ENCODE data around the gene UROC1.

The UROC1 gene

DNA sequence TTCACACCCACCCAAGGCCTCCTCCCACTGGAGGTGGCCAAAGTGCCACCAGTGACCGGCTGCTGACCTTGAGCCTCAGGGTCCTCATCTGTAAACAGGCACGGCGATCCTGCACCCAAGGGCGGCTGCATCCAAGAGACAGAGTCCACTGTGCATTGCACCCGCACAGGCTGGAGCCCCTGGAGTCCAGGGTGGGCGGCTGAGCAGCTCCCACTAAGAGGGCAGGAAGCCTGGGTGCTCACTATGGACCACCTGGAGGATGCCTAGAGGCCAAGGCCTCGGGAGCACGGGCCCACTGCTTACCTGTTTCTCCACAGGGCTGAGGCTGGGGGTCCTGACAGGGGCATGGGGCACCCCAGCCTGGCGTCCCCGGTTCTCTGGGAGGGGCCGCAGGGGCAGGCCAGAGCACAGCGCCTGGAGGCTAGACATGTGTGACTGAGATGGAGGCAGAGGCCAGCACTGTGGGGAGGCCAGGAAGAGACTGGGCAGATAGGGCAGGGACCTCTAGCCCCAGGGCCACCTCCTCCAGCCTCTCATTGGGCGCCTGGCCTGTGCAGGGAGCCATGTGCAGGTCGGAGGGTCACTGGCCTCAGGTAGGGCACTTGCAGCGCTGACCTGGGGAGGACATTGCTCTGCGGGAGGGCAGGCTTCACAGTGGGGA lies at the start of gene UROC1:
TSS of gene UROC1 (minus strand) at position 483 of the 661 bp plus-strand sequence. CDS start at position 429, 54 bp downstream.
- Histone ChIP-seq H3K27me3 (ENCODE audit: control insufficient read depth in 1 of 2, insufficient read depth in 2 of 2, low read length in 2 of 2) (no peaks in the 10 kb centered on the region), H3K4me3 (ENCODE audit: low read depth in 1 of 2, low read length in 2 of 2) (no peak within 1 kb of the TSS), H3K27ac (ENCODE audit: low read depth, low read length) (no peak within 1 kb of the TSS), H3K4me1 (ENCODE audit: control insufficient read depth in 1 of 2, insufficient read depth in 2 of 2, low read length in 2 of 2) (no peaks in the 10 kb centered on the region), H3K36me3 (ENCODE audit: control insufficient read depth in 1 of 2, insufficient read depth in 2 of 2, low read length in 2 of 2) (no peaks in the 10 kb centered on the region), H3K9ac (ENCODE audit: low read depth in 1 of 2, low read length in 2 of 2) (no peak within 1 kb of the TSS), H3K9me3 (ENCODE audit: control insufficient read depth in 1 of 2, low read length in 2 of 2) (no peaks in the 10 kb centered on the region)

- Histone ChIP-seq H3K9ac (ENCODE audit: low read depth in 1 of 2, low read length in 2 of 2) (no peak overlapping the region), H3K9me3 (ENCODE audit: control insufficient read depth in 1 of 2, low read length in 2 of 2) (peaks cover 0 to 3% of the 10 kb centered on the region in 2 donors), H3K36me3 (ENCODE audit: control insufficient read depth in 1 of 2, insufficient read depth in 2 of 2, low read length in 2 of 2) (no peaks in the 10 kb centered on the region), H3K27ac (ENCODE audit: low read depth, low read length) (no peak overlapping the region), H3K27me3 (ENCODE audit: control insufficient read depth in 1 of 2, insufficient read depth in 2 of 2, low read length in 2 of 2) (no peaks in the 10 kb centered on the region), H3K4me3 (ENCODE audit: low read depth in 1 of 2, low read length in 2 of 2) (no peak overlapping the region), H3K4me1 (ENCODE audit: control insufficient read depth in 1 of 2, insufficient read depth in 2 of 2, low read length in 2 of 2) (no peaks in the 10 kb centered on the region)
Observed at GRCh38 chr3:126562737-126563276, 45.2 kb upstream of the UROC1 start.

GRCh38 chr3:126558336-126559071 lies 40.9 kb upstream of the UROC1 start, which contains the start of gene C3orf22:
Gene C3orf22, minus strand, starts transcription at chr3:126558932. Its CDS starts 5,542 bp downstream, at chr3:126553390.
- H3K9me3 ChIP-seq (ENCODE audit: control insufficient read depth in 1 of 2, low read length in 2 of 2): peaks cover 0 to 3% of the 10 kb centered on the region in 2 donors
- H3K4me3 ChIP-seq (ENCODE audit: low read depth in 1 of 2, low read length in 2 of 2): no peak within 1 kb of the TSS
- no peak within 1 kb of the TSS for H3K27ac ChIP-seq (ENCODE audit: low read depth, low read length)

DNA sequence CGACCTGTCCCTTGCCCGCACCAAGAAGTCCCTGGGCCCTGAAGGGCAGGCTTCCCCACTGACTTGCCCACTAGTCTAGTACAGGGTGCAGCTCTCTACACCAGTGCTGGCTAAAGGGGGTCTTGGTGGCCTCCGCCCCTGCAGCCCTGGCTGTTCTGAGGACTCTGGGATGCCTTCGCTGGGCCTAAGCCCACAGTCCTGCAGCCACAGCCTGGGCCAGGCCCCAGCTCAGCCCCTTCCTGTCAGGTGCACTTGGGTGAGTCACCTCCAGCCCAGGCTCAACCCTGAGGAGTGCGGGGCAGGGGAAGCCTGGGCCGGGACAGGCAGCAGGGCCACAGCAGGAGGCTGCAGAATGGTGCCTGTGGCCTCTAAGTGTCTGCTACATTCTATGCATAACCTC lies 40.2 kb upstream of the UROC1 start:
- Histone ChIP-seq H3K4me1 (ENCODE audit: control insufficient read depth in 1 of 2, insufficient read depth in 2 of 2, low read length in 2 of 2) (no peaks in the 10 kb centered on the region), H3K36me3 (ENCODE audit: control insufficient read depth in 1 of 2, insufficient read depth in 2 of 2, low read length in 2 of 2) (no peaks in the 10 kb centered on the region), H3K9ac (ENCODE audit: low read depth in 1 of 2, low read length in 2 of 2) (no peak overlapping the region), H3K27me3 (ENCODE audit: control insufficient read depth in 1 of 2, insufficient read depth in 2 of 2, low read length in 2 of 2) (no peaks in the 10 kb centered on the region), H3K9me3 (ENCODE audit: control insufficient read depth in 1 of 2, low read length in 2 of 2) (no peaks in the 10 kb centered on the region), H3K27ac (ENCODE audit: low read depth, low read length) (no peak overlapping the region), H3K4me3 (ENCODE audit: low read depth in 1 of 2, low read length in 2 of 2) (no peak overlapping the region)

More at GRCh38 chr3:126558336-126559071, 40.9 kb upstream of the UROC1 start, which contains the start of gene C3orf22:
- Histone ChIP-seq H3K4me1 (ENCODE audit: control insufficient read depth in 1 of 2, insufficient read depth in 2 of 2, low read length in 2 of 2) (no peaks in the 10 kb centered on the region), H3K27me3 (ENCODE audit: control insufficient read depth in 1 of 2, insufficient read depth in 2 of 2, low read length in 2 of 2) (no peaks in the 10 kb centered on the region), H3K36me3 (ENCODE audit: control insufficient read depth in 1 of 2, insufficient read depth in 2 of 2, low read length in 2 of 2) (no peaks in the 10 kb centered on the region), H3K9ac (ENCODE audit: low read depth in 1 of 2, low read length in 2 of 2) (no peak within 1 kb of the TSS)

- no peak overlapping the region for H3K4me3 ChIP-seq (ENCODE audit: low read depth in 1 of 2, low read length in 2 of 2)
- H3K9me3 ChIP-seq (ENCODE audit: control insufficient read depth in 1 of 2, low read length in 2 of 2): no peaks in the 10 kb centered on the region
- no peaks in the 10 kb centered on the region for H3K4me1 ChIP-seq (ENCODE audit: control insufficient read depth in 1 of 2, insufficient read depth in 2 of 2, low read length in 2 of 2)
- H3K27me3 ChIP-seq (ENCODE audit: control insufficient read depth in 1 of 2, insufficient read depth in 2 of 2, low read length in 2 of 2): no peaks in the 10 kb centered on the region
- no peak overlapping the region for H3K27ac ChIP-seq (ENCODE audit: low read depth, low read length)
- no peaks in the 10 kb centered on the region for H3K36me3 ChIP-seq (ENCODE audit: control insufficient read depth in 1 of 2, insufficient read depth in 2 of 2, low read length in 2 of 2)
- no peak overlapping the region for H3K9ac ChIP-seq (ENCODE audit: low read depth in 1 of 2, low read length in 2 of 2)
Observed at GRCh38 chr3:126557415-126557745, 39.8 kb upstream of the UROC1 start.

GRCh38 chr3:126556637-126557414 lies 39.3 kb upstream of the UROC1 start:
- Histone ChIP-seq H3K27ac (ENCODE audit: low read depth, low read length) (no peak overlapping the region), H3K4me1 (ENCODE audit: control insufficient read depth in 1 of 2, insufficient read depth in 2 of 2, low read length in 2 of 2) (no peaks in the 10 kb centered on the region), H3K9me3 (ENCODE audit: control insufficient read depth in 1 of 2, low read length in 2 of 2) (no peaks in the 10 kb centered on the region), H3K4me3 (ENCODE audit: low read depth in 1 of 2, low read length in 2 of 2) (no peak overlapping the region), H3K9ac (ENCODE audit: low read depth in 1 of 2, low read length in 2 of 2) (no peak overlapping the region), H3K27me3 (ENCODE audit: control insufficient read depth in 1 of 2, insufficient read depth in 2 of 2, low read length in 2 of 2) (no peaks in the 10 kb centered on the region), H3K36me3 (ENCODE audit: control insufficient read depth in 1 of 2, insufficient read depth in 2 of 2, low read length in 2 of 2) (no peaks in the 10 kb centered on the region)

- no peaks in the 10 kb centered on the region for H3K27me3 ChIP-seq (ENCODE audit: control insufficient read depth in 1 of 2, insufficient read depth in 2 of 2, low read length in 2 of 2)
Observed at GRCh38 chr3:126555795-126556636, 38.4 kb upstream of the UROC1 start.

DNA sequence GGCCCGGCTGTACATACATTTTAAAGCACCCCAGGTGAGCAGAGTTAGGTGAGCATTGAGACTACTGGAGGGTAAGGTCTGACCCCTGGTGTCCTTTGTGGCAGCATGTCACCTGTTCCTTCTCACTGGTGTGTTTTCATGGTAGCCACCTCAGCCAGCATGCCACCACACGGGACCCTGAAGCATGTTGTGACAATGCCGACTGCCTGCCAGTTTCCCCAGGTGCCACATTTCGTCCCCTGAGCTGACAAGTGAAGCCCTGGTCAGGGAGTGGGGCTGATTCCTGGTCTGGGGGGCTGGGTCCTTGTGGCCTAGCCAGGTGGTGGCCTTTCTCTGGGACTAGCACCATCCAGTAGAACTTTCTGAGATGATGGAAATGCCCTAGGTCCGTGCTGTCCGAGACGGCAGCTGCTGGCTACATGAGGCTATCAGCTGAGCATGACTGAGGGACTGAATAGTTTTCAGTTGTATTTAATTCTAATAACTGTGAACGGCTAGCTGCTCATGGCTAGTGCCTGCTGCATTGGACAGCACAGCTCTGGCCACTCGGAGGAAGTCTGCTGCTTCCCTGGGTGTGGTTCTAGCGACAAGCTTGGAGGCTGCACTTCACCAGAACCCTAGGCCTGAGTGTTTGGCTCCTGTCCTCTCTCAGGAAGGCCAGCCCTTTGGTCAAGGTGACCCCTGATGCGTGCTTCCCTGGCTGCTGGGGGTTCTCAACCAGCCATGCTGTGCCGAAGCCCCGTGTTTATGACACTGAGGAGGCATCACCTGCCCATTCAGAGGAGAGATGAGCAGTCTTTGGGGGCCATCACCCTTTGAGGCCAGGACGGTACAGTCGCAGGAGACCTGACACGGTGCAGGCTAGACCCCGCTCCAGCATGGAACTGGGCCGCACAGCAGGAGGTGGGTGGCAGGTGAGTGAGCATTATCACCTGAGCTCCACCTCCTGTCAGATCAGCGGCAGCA lies 37.3 kb upstream of the UROC1 start:
- no peak overlapping the region for H3K9ac ChIP-seq (ENCODE audit: low read depth in 1 of 2, low read length in 2 of 2)
- H3K4me3 ChIP-seq (ENCODE audit: low read depth in 1 of 2, low read length in 2 of 2): no peak overlapping the region
- H3K36me3 ChIP-seq (ENCODE audit: control insufficient read depth in 1 of 2, insufficient read depth in 2 of 2, low read length in 2 of 2): no peaks in the 10 kb centered on the region
- no peaks in the 10 kb centered on the region for H3K27me3 ChIP-seq (ENCODE audit: control insufficient read depth in 1 of 2, insufficient read depth in 2 of 2, low read length in 2 of 2)
- no peaks in the 10 kb centered on the region for H3K9me3 ChIP-seq (ENCODE audit: control insufficient read depth in 1 of 2, low read length in 2 of 2)
- H3K27ac ChIP-seq (ENCODE audit: low read depth, low read length): no peak overlapping the region
- no peaks in the 10 kb centered on the region for H3K4me1 ChIP-seq (ENCODE audit: control insufficient read depth in 1 of 2, insufficient read depth in 2 of 2, low read length in 2 of 2)

More at GRCh38 chr3:126555795-126556636, 38.4 kb upstream of the UROC1 start:
- no peaks in the 10 kb centered on the region for H3K9me3 ChIP-seq (ENCODE audit: control insufficient read depth in 1 of 2, low read length in 2 of 2)
- H3K27ac ChIP-seq (ENCODE audit: low read depth, low read length): no peak overlapping the region
- H3K36me3 ChIP-seq (ENCODE audit: control insufficient read depth in 1 of 2, insufficient read depth in 2 of 2, low read length in 2 of 2): no peaks in the 10 kb centered on the region
- H3K4me1 ChIP-seq (ENCODE audit: control insufficient read depth in 1 of 2, insufficient read depth in 2 of 2, low read length in 2 of 2): no peaks in the 10 kb centered on the region
- H3K9ac ChIP-seq (ENCODE audit: low read depth in 1 of 2, low read length in 2 of 2): no peak overlapping the region
- H3K4me3 ChIP-seq (ENCODE audit: low read depth in 1 of 2, low read length in 2 of 2): no peak overlapping the region

Data from duodenal mucosa (tissue), 2 donors.